GM21737 (cell line): ENCODE measurements around the gene TP73.

ENCODE experiments used
- ATAC-seq: cut with Tn5 transposase; IDR thresholded peaks from one replicate; pipeline ENCODE4 v1.9.1; 2021; ENCODE audit warnings: mild to moderate bottlenecking, moderate library complexity; ENCODE audit not compliant: unreplicated experiment

TP73 gene

DNA sequence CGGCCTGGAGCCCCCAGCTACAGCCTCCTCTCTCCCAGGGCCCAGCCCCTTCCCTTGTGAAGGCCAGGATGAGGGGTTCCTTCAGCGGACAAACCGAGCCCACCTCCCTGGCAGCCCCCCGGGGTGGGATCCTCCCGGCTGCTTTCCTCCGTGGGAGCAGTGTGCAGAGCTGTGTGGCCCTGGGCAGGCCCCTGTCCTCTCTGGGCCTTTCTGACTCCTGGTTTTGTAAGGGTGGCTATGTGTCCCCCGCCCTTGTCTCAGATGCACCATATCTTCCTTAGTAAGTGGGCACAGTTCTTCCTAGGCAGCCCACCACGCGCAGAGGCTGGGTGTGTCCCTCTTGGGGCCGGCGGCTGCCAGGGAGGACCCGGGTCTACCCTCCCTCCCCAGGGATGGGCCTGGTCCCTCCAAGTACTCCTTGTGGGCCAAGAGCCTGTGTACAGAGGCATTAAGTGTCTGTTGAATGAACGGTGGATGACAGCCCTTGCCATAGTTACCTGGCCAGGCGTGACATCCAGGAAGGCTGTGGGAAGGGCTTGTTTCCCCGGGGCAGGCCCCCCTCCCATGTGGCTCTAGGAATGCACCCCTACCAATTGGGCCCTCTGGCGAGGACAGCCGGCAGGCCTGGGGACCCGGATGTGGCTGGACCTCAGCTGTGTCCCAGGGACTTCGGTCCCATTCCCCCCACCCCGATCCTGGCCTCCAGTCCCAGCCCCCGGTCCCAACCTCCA lies 124.1 kb downstream of the TP73 start:
- ATAC-seq, result no peak

GRCh38 chr1:3777078-3777547 lies 124.8 kb downstream of the TP73 start:
- ATAC-seq, result no peak

GRCh38 chr1:3777647-3778589 lies 125.6 kb downstream of the TP73 start:
- ATAC-seq, result no peak

GRCh38 chr1:3778590-3779264 lies 126.4 kb downstream of the TP73 start:
- no peak for ATAC-seq

DNA sequence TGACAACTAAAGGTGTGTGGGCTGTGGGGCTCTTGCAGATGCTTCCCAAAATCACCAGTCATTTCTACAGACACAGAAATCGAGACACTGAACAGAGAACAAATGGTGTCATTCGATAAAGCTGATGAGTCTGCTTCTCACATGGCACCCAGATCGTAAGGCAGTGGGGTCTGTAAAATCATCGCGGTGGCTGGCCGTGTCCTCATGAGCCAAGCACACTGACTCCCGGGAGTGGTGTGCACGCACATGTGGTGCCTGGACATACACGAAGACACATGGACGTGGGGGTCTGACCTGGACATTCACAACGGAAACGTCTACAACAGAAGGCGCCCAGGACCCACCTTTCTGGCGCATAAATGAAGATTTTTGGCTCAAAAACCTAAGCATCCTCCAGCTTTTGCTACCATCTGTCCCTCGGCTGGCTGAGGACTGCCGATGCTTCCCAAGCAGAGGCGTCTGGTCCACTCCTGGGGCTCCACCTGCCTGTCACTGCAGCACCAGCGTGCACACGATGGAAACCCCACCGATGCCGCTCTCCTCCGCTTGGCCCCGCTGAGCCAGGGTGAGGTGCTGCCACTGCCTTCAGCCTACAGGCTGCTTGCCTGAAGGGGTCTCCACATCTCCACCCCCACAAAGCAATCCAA lies 127.1 kb downstream of the TP73 start:
- ATAC-seq, result no peak

DNA sequence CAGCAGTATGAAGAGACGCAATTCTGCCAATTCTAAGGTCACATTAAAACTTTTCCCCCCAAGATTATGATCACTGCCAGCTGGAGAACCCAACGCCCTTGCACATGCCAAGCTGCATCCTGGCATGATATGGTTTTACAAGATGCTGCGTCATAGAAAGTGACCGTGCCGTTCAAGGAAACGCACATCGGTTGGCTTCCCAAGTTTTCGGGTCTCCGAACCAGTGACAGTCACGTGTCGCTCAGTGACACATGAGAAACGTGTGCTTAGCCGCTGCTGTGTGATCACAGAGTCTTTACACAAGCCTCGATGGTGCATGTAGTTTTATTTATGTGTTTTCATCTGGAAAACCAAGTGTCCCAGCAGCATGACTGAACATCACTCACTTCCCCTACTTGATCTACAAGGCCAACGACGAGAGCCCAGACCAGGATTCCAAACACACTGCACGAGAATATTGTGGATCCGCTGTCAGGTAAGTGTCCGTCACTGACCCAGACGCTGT lies 127.6 kb downstream of the TP73 start:
- ATAC-seq, result no peak

GRCh38 chr1:3780901-3781300 lies 128.6 kb downstream of the TP73 start:
- no peak for ATAC-seq

DNA sequence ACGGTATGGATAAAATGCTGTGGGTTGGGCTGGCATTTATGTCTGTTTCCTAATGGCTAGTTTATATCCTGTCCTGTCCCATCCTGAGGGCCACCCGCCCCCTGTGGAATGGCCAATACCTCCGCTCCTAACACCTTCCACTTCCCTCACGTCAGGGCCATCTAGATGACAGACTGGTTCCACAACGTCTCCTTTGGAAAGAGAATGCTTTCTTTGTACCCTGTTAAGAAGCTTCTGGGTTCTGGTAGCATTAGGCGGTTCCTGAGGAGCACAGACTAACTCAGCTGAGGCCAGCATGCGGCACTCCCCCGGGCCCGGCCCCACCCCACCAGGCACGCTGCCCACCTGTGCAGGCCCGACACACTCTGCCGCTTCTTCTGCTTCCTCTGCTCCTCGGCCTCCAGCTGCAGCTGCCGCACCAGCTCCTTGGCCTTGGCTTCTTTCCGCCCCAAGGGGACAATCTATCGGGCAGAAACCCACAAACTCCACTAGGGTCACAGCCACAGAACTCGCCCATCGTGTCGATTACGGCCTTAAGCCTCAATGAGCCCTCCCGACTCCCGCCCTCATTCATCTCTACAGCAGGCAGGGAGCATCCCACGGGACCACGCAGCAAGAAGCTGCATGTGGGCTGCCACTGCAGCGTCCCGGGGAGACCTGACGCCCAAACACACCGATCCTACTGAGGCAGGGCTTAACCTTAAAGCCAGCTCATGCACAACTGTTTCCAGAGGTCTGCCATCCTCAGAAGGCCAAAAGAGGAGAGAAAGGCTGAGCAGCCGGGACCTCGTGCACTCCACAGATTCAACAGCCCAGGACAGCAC lies 131.5 kb downstream of the TP73 start:
- ATAC-seq, result no peak

DNA sequence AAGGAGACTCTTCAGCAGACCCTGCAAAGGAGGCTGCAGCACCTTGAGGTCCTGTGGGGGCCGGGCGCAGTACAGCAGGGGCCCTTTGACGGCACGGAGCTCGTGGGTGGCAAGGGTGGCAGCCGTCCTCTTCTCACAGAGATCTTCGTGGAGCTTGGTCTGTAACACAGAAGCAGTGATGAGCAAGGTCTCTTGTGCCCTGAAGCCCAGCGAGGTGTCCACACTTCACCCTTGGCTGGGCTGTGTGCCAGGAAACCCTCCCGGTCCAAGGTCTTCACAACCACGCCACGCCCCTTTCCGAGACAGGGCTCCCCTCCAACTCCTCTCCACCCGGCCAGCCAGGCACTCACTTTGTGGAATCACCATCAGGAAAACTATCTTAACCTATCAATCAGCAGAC lies 132.7 kb downstream of the TP73 start:
- no peak for ATAC-seq

- no peak for ATAC-seq
Observed at GRCh38 chr1:3785456-3786157, 133.3 kb downstream of the TP73 start.
